ENCODE results near the gene ZNF331.

DNA sequence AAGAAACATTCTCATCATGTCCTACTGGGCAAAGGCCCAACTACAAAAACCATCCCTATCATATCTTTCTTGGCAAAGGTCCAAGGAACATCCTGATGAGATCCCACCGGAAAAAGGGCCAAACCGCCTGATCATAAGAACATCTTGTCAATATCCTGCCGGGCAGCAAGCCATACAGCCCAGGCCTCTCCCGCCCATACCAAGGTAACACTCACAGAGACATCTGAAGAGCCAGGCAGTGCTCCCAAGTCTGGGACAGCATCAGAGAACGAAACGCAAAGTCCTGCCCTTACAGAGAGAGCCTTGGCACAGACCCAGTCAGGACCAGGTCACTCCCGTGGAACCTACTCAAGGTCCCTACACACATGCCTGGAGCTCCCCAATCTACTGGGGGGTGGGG lies 18.5 kb upstream of the ZNF331 start:
- no peak for TF ChIP-seq CTCF (IDR thresholded peaks at IDR 0.05)
- TF ChIP-seq POLR2A (IDR thresholded peaks at IDR 0.05): no peak

Measured in lower leg skin (tissue), 3 donors.